PC-9 (cell line): ENCODE measurements around the gene ITK.

Source experiments
- EZH2 ChIP-seq: fragments of 200-600 bp; sonication (generic); IDR thresholded peaks from 2 replicates; pipeline ENCODE4 v1.8.0; 2017; ENCODE audit warnings: antibody characterized with exemption, low read depth
- TF ChIP-seq, protein P1 (sequence below): fragments of 200-600 bp; sonication (generic); conservative IDR thresholded peaks from 2 replicates; pipeline ENCODE4 v1.6.1; 2017; ENCODE audit warnings: mixed run types, antibody characterized with exemption, mild to moderate bottlenecking, moderate library complexity

DNA sequence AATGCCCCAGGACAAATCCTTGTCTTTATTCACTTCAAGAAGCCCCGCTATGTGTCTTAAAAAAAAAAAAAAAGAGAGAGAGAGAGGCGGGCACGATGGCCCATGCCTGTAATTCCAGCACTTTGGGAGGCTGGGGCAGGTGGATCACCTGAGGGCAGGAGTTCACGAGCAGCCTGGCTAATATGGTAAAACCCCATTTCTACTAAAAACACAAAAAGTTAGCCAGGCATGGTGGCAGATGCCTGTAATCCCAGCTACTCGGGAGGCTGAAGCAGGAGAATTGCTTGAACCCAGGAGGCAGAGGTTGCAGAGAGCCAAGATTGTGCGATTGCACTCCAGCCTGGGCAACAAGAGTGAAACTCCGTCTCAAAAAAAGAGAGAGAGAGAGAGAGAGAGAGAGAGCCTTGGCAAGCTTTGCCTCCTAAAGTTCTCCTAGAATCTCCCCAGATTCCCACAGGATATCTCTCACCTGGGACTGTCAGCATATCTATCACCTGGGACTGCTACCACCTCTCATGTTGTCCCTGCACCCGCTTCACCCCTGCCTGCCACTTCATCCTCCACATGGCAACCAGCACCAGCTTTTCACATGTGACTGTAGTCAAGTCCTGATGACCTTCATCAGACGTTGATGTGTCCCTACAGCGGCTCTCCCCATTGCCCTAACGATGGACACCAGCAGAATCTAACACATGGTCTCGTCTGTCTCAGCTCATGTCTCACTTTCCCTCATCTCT is 5.8 kb downstream of the ITK start:
- TF ChIP-seq, protein P1, sequence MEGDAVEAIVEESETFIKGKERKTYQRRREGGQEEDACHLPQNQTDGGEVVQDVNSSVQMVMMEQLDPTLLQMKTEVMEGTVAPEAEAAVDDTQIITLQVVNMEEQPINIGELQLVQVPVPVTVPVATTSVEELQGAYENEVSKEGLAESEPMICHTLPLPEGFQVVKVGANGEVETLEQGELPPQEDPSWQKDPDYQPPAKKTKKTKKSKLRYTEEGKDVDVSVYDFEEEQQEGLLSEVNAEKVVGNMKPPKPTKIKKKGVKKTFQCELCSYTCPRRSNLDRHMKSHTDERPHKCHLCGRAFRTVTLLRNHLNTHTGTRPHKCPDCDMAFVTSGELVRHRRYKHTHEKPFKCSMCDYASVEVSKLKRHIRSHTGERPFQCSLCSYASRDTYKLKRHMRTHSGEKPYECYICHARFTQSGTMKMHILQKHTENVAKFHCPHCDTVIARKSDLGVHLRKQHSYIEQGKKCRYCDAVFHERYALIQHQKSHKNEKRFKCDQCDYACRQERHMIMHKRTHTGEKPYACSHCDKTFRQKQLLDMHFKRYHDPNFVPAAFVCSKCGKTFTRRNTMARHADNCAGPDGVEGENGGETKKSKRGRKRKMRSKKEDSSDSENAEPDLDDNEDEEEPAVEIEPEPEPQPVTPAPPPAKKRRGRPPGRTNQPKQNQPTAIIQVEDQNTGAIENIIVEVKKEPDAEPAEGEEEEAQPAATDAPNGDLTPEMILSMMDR: no peak
- no peak for TF ChIP-seq EZH2
